Endodermal cell (in vitro differentiated cells): ENCODE results near the gene CTNS. TPM values are rescaled to one million over a fixed set of nuclear protein-coding genes. Genes with fewer than 3 reads are reported as not detected.

ENCODE experiments used
- DNase-seq: peaks from one replicate; pipeline ENCODE4 v3.0.0-alpha.2; 2017
- H3K27ac ChIP-seq: 2 replicates; pipeline ENCODE4 v1.5.1; 2013; ENCODE audit warnings: mild to moderate bottlenecking, low read depth, low read length, moderate library complexity
- H3K27me3 ChIP-seq: 2 replicates; pipeline ENCODE4 v1.6.1; 2013; ENCODE audit warnings: mild to moderate bottlenecking, low read length, moderate library complexity; ENCODE audit not compliant: insufficient read depth, control insufficient read depth, poor library complexity, severe bottlenecking
- H3K36me3 ChIP-seq: 2 replicates; pipeline ENCODE4 v1.7.0; 2013; ENCODE audit warnings: mild to moderate bottlenecking, low read length, moderate library complexity; ENCODE audit not compliant: control insufficient read depth, insufficient read depth
- H3K4me1 ChIP-seq: one replicate; pipeline ENCODE4 v1.7.0; 2013; ENCODE audit warnings: low read length; ENCODE audit not compliant: control insufficient read depth, insufficient read depth
- H3K4me3 ChIP-seq: 2 replicates; pipeline ENCODE4 v1.5.1; 2013; ENCODE audit warnings: mild to moderate bottlenecking, low read length, moderate library complexity
- H3K9ac ChIP-seq: 2 replicates; pipeline ENCODE4 v1.6.1; 2013; ENCODE audit warnings: mild to moderate bottlenecking, low read length, moderate library complexity; ENCODE audit not compliant: poor library complexity, severe bottlenecking; ENCODE audit errors: extremely low read depth
- H3K9me3 ChIP-seq: 2 replicates; pipeline ENCODE4 v1.6.1; 2013; ENCODE audit warnings: mild to moderate bottlenecking, low read length, moderate library complexity; ENCODE audit not compliant: control insufficient read depth
- H3K27ac Mint-ChIP-seq: 2 replicates; pipeline ENCODE4 v1.8.0; 2020; ENCODE audit warnings: mixed read lengths
- H3K27me3 Mint-ChIP-seq: 2 replicates; pipeline ENCODE4 v1.8.0; 2021; ENCODE audit warnings: mild to moderate bottlenecking, mixed read lengths; ENCODE audit not compliant: insufficient read depth
- H3K36me3 Mint-ChIP-seq: 2 replicates; pipeline ENCODE4 v1.8.0; 2020; ENCODE audit warnings: low read depth, mixed read lengths
- H3K4me1 Mint-ChIP-seq: 2 replicates; pipeline ENCODE4 v1.8.0; 2020; ENCODE audit warnings: mixed read lengths
- H3K4me3 Mint-ChIP-seq: 2 replicates; pipeline ENCODE4 v1.8.0; 2020; ENCODE audit warnings: mild to moderate bottlenecking, moderate library complexity, mixed read lengths
- H3K9me3 Mint-ChIP-seq: 2 replicates; pipeline ENCODE4 v1.8.0; 2020; ENCODE audit warnings: mild to moderate bottlenecking, mixed read lengths
- WGBS, 2 experiments: methylation state at CpG; one replicate each; pipeline versions ENCODE4 v1.1.5 to v1.1.7; 2013; ENCODE audit warnings: missing lambda C conversion rate in 2 of 2, mixed read lengths in 1 of 2; ENCODE audit not compliant: insufficient coverage in 1 of 2, insufficient read length in 1 of 2; 5-methylcytosine and 5-hydroxymethylcytosine counted together
- total RNA-seq, 2 donors: library from RNA; stranded (reverse); fragmentation: NEBNext Ultra II Directional in 1 of 2; extraction: Animal tissue kit (Norgen Biotek cat#: 25700) in 1 of 2; gene quantifications; 2 replicates in 1 of 2; 3 replicates in 1 of 2; pipeline ENCODE4 v1.2.1, GENCODE V29; 2021
- TF ChIP-seq, protein P1 (sequence below): fragments of 200-600 bp; sonication (generic); conservative IDR thresholded peaks from 2 replicates; pipeline ENCODE4 v1.5.0; 2021; ENCODE audit warnings: antibody characterized with exemption, mild to moderate bottlenecking

The CTNS gene
- total RNA-seq, 2 donors from 2014 or later, result 17.2 to 18.8 TPM

GRCh38 chr17:3668279-3669084 lies 31.9 kb downstream of the CTNS start, which contains the start of the genes EMC6 and TAX1BP3:
EMC6 (plus strand) TSS chr17:3668812; CDS start chr17:3669147, 335 bp downstream.
TAX1BP3 (minus strand) TSS chr17:3668578; CDS start chr17:3668526, 52 bp downstream.
- Mint-ChIP-seq H3K4me3 (peak within 1 kb of the TSS; percentile 81), H3K9me3 (no peaks in the 10 kb centered on the region), H3K36me3 (peaks cover 16% of the 10 kb centered on the region), H3K4me1 (peaks cover 19% of the 10 kb centered on the region), H3K27me3 (no peaks in the 10 kb centered on the region), H3K27ac (peak within 1 kb of the TSS; percentile 95)
- Histone ChIP-seq H3K27me3 (no peaks in the 10 kb centered on the region), H3K27ac (peak within 1 kb of the TSS; percentile 98), H3K4me3 (peak within 1 kb of the TSS; percentile 97), H3K9ac (peak within 1 kb of the TSS; percentile 90), H3K36me3 (peaks cover 33% of the 10 kb centered on the region), H3K4me1 (no peaks in the 10 kb centered on the region), H3K9me3 (no peaks in the 10 kb centered on the region)
- DNase-seq, result peak; percentile 100
- WGBS, 2 experiments, result 0% methylated on average over 43 to 89 of the region's 89 CpGs
- TF ChIP-seq, protein P1, sequence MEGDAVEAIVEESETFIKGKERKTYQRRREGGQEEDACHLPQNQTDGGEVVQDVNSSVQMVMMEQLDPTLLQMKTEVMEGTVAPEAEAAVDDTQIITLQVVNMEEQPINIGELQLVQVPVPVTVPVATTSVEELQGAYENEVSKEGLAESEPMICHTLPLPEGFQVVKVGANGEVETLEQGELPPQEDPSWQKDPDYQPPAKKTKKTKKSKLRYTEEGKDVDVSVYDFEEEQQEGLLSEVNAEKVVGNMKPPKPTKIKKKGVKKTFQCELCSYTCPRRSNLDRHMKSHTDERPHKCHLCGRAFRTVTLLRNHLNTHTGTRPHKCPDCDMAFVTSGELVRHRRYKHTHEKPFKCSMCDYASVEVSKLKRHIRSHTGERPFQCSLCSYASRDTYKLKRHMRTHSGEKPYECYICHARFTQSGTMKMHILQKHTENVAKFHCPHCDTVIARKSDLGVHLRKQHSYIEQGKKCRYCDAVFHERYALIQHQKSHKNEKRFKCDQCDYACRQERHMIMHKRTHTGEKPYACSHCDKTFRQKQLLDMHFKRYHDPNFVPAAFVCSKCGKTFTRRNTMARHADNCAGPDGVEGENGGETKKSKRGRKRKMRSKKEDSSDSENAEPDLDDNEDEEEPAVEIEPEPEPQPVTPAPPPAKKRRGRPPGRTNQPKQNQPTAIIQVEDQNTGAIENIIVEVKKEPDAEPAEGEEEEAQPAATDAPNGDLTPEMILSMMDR, result no peak

GRCh38 chr17:3669085-3669347 lies 32.5 kb downstream of the CTNS start:
- peak overlapping the region; percentile 97 for H3K4me3 ChIP-seq

GRCh38 chr17:3669548-3669947 lies 33.0 kb downstream of the CTNS start:
- peaks cover 9% of the 10 kb centered on the region for H3K36me3 Mint-ChIP-seq
- Histone ChIP-seq H3K27ac (no peak overlapping the region), H3K4me3 (peak overlapping the region; percentile 97), H3K9ac (peak overlapping the region; percentile 90), H3K36me3 (peaks cover 28% of the 10 kb centered on the region), H3K9me3 (no peaks in the 10 kb centered on the region), H3K27me3 (no peaks in the 10 kb centered on the region), H3K4me1 (no peaks in the 10 kb centered on the region)
- H3K4me1 Mint-ChIP-seq, result peaks cover 22% of the 10 kb centered on the region
- TF ChIP-seq, protein P1, result no peak
- no peaks in the 10 kb centered on the region for H3K27me3 Mint-ChIP-seq
- no peak for DNase-seq
- WGBS, 2 experiments, result 38 to 62% methylated on average over 8 to 12 of the region's 12 CpGs
- H3K27ac Mint-ChIP-seq, result peak overlapping the region; percentile 90
- no peaks in the 10 kb centered on the region for H3K9me3 Mint-ChIP-seq
- peak overlapping the region; percentile 81 for H3K4me3 Mint-ChIP-seq

More at GRCh38 chr17:3669085-3669347, 32.5 kb downstream of the CTNS start:
- peaks cover 19% of the 10 kb centered on the region for H3K4me1 Mint-ChIP-seq
- no peaks in the 10 kb centered on the region for H3K4me1 ChIP-seq
- H3K36me3 ChIP-seq, result peaks cover 33% of the 10 kb centered on the region
- H3K9me3 ChIP-seq, result no peaks in the 10 kb centered on the region
- no peak for DNase-seq
- WGBS, 2 experiments, result 0% methylated on average over 20 to 32 of the region's 32 CpGs
- no peaks in the 10 kb centered on the region for H3K27me3 ChIP-seq
- H3K36me3 Mint-ChIP-seq, result peaks cover 14% of the 10 kb centered on the region
- no peaks in the 10 kb centered on the region for H3K27me3 Mint-ChIP-seq
- H3K9me3 Mint-ChIP-seq, result no peaks in the 10 kb centered on the region
- H3K4me3 Mint-ChIP-seq, result peak overlapping the region; percentile 81
- peak overlapping the region; percentile 90 for H3K9ac ChIP-seq
- TF ChIP-seq, protein P1, result no peak
- peak overlapping the region; percentile 90 for H3K27ac Mint-ChIP-seq
- peak overlapping the region; percentile 49 for H3K27ac ChIP-seq
